Testis (tissue), 3 donors: ENCODE measurements around the gene IL36B. TPM values are rescaled to one million over a fixed set of nuclear protein-coding genes. Genes with fewer than 3 reads are reported as not detected.

ENCODE experiments used
- DNase-seq: peaks from one replicate; pipeline ENCODE4 v3.0.0-alpha.2; 2019
- H3K27ac ChIP-seq, 2 donors: fragments of 200-600 bp; sonication (generic); one replicate each; pipeline ENCODE4 v1.5.1; 2019
- H3K27me3 ChIP-seq: fragments of 200-600 bp; sonication (generic); one replicate; pipeline ENCODE4 v1.5.1; 2019
- H3K36me3 ChIP-seq: fragments of 200-600 bp; sonication (generic); one replicate; pipeline ENCODE4 v1.5.1; 2017; ENCODE audit warnings: low read depth; ENCODE audit errors: missing control alignments
- H3K4me1 ChIP-seq: fragments of 200-600 bp; sonication (generic); one replicate; pipeline ENCODE4 v1.5.1; 2019
- H3K4me3 ChIP-seq, 2 donors: fragments of 200-600 bp; sonication (generic); one replicate each; pipeline ENCODE4 v1.5.1; 2017 to 2019
- H3K9me3 ChIP-seq: fragments of 200-600 bp; sonication (generic); one replicate; pipeline ENCODE4 v1.5.1; 2017
- POLR2A ChIP-seq: fragments of 450-650 bp; IDR thresholded peaks from one replicate; pipeline ENCODE4 v1.6.1; 2017; ENCODE audit warnings: antibody characterized with exemption, mild to moderate bottlenecking, moderate library complexity
- WGBS, 2 donors: methylation state at CpG; one replicate each; pipeline ENCODE4 v1.1.5; 2018; 5-methylcytosine and 5-hydroxymethylcytosine counted together
- intact Hi-C: fragments of 100-400 bp; cut with DNase I; formaldehyde crosslinking; loops from one replicate; pipeline ENCODE4 v1.15.1; 2023; ENCODE audit warnings: low total_unique reads
- polyA plus RNA-seq: library from polyadenylated mRNA; stranded (reverse); fragments of 350-450 nt; fragmentation: Illumina TruSeq; extraction: RNeasy Lipid Tissue Mini Kit (QIAGEN cat#74804); gene quantifications from one replicate; pipeline ENCODE4 v1.2.3, GENCODE V29; 2014; ENCODE audit warnings: low read depth, low replicate concordance; ENCODE audit not compliant: insufficient read depth
- small RNA-seq, 2 donors: library from RNA; depleted of rRNA; stranded (forward); fragments of <200 nt; gene quantifications; one replicate each; pipeline ENCODE3, GENCODE V24; 2016
- total RNA-seq, 2 donors: library from RNA; depleted of rRNA; stranded (reverse); fragments of >200 nt; gene quantifications; one replicate each; pipeline ENCODE4 v1.2.3, GENCODE V29; 2016
- TF ChIP-seq, protein P1 (sequence below), 3 experiments: fragments of 450-650 bp in 2 of 3; fragments of 200-600 bp in 1 of 3; sonication (generic) in 1 of 3; IDR thresholded peaks; one replicate each; pipeline ENCODE4 v1.5.1; 2016 to 2019; ENCODE audit warnings: antibody characterized with exemption in 3 of 3, mild to moderate bottlenecking in 2 of 3, moderate library complexity in 1 of 3

IL36B gene
- total and polyA plus RNA-seq, 3 donors from 2014 or later: not detected

DNA sequence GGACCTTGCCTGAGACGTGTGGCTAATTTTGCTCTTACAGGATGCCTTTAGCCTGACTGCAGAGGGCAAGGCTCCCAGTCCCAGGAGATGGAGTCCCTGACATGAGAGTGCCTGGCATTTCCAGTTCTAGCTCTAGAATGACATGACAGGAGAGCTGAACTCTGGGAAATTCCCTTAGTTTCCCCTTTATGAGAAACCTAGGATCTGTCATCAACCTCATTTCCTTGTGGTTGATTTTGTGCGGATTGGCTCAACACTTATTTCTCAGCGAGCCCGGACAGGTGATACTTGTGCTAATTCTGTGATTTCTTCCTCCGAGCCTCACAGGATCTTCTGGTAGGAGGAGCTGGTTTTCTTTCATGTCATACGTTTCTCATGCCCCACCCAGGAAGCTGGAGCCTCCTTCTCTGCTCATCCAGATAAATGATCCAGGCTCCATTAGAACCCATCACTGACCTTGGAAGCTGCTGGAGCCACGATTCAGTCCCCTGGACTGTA lies 75.1 kb downstream of the IL36B start, which contains the start of gene IL36G:
Gene IL36G (plus strand): TSS at position 448 of the 498 bp plus-strand sequence. CDS start 633 bp downstream, outside the sequence.
- no peak for TF ChIP-seq POLR2A
- TF ChIP-seq, protein P1, sequence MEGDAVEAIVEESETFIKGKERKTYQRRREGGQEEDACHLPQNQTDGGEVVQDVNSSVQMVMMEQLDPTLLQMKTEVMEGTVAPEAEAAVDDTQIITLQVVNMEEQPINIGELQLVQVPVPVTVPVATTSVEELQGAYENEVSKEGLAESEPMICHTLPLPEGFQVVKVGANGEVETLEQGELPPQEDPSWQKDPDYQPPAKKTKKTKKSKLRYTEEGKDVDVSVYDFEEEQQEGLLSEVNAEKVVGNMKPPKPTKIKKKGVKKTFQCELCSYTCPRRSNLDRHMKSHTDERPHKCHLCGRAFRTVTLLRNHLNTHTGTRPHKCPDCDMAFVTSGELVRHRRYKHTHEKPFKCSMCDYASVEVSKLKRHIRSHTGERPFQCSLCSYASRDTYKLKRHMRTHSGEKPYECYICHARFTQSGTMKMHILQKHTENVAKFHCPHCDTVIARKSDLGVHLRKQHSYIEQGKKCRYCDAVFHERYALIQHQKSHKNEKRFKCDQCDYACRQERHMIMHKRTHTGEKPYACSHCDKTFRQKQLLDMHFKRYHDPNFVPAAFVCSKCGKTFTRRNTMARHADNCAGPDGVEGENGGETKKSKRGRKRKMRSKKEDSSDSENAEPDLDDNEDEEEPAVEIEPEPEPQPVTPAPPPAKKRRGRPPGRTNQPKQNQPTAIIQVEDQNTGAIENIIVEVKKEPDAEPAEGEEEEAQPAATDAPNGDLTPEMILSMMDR (IDR thresholded peaks at IDR 0.05): no peak
- H3K4me1 ChIP-seq: no peaks in the 10 kb centered on the region
- no peaks in the 10 kb centered on the region for H3K27me3 ChIP-seq
- no peak for DNase-seq
- no peak within 1 kb of the TSS for H3K27ac ChIP-seq
- intact Hi-C loops: no loop called here
- 74 to 77% methylated on average over 7 of the region's 7 CpGs for WGBS, 2 donors
- no peaks in the 10 kb centered on the region for H3K9me3 ChIP-seq
- no peaks in the 10 kb centered on the region for H3K36me3 ChIP-seq
- H3K4me3 ChIP-seq: no peak within 1 kb of the TSS

Small RNA genes within 50 kb of the gene (small RNA-seq; reads per million reads assigned to genes)
- 0 reads per million in 2 donors for gene HMGN2P23
- gene RNU6-1180P: 0 reads per million in 2 donors

Other genes starting within 250 kb of the IL36B start
- under 1 TPM; 0.62 to 0.63 TPM for gene IL1B, start 216.1 kb downstream of the IL36B start, total RNA-seq
- 1.8 TPM for gene IL1B, start 216.1 kb downstream of the IL36B start, polyA plus RNA-seq
- gene IL37, start 141.7 kb downstream of the IL36B start, total RNA-seq: 1 to 10 TPM; 1.3 to 1.5 TPM
- not detected for gene IL37, start 141.7 kb downstream of the IL36B start, polyA plus RNA-seq
- gene IL36G, start 74.9 kb downstream of the IL36B start, total RNA-seq: under 1 TPM in 1 of 2 donors, not detected in 1; 0.68 TPM
- gene IL36G, start 74.9 kb downstream of the IL36B start, polyA plus RNA-seq: not detected
- not detected for gene IL36A, start 47.4 kb downstream of the IL36B start, total RNA-seq
- not detected for gene IL36A, start 47.4 kb downstream of the IL36B start, polyA plus RNA-seq
- not detected for gene IL36RN, start 6.3 kb upstream of the IL36B start, total RNA-seq
- gene IL36RN, start 6.3 kb upstream of the IL36B start, polyA plus RNA-seq: not detected
- gene IL1F10, start 15.1 kb upstream of the IL36B start, total RNA-seq: under 1 TPM in 1 of 2 donors, not detected in 1; 0.68 TPM
- gene IL1F10, start 15.1 kb upstream of the IL36B start, polyA plus RNA-seq: not detected
- 1 to 10 TPM; 3.2 to 5.6 TPM for gene IL1RN, start 74.7 kb upstream of the IL36B start, total RNA-seq
- 18.4 TPM for gene IL1RN, start 74.7 kb upstream of the IL36B start, polyA plus RNA-seq
- gene PSD4, start 121.1 kb upstream of the IL36B start, total RNA-seq: 10 to 100 TPM; 18.7 to 35.9 TPM
- gene PSD4, start 121.1 kb upstream of the IL36B start, polyA plus RNA-seq: 22.8 TPM
- gene PAX8, start 226.1 kb upstream of the IL36B start, total RNA-seq: 1 to 10 TPM; 4.7 to 5.4 TPM
- gene PAX8, start 226.1 kb upstream of the IL36B start, polyA plus RNA-seq: 22.3 TPM